NB4 (cell line): ENCODE data around the gene TULP4.

Source experiments
- CTCF ChIP-seq: IDR thresholded peaks from one replicate; pipeline ENCODE4 v1.5.1; 2012; ENCODE audit warnings: low read depth, low read length
- MAX ChIP-seq: IDR thresholded peaks from 2 replicates; pipeline ENCODE4 v1.6.1; 2011; ENCODE audit warnings: low read depth, low read length
- MYC ChIP-seq: IDR thresholded peaks from 2 replicates; pipeline ENCODE4 v1.6.1; 2011; ENCODE audit warnings: low read depth, low read length
- POLR2A ChIP-seq: IDR thresholded peaks from 2 replicates; pipeline ENCODE4 v1.6.1; 2011; ENCODE audit warnings: mild to moderate bottlenecking; ENCODE audit not compliant: insufficient read length; ENCODE audit errors: extremely low read depth

GRCh38 chr6:158371261-158371660, 59.0 kb downstream of the TULP4 start:
- TF ChIP-seq CTCF (no peak), POLR2A (no peak), MYC (no peak), MAX (no peak)
